CD4-positive, alpha-beta T cell treated with Interleukin-21 for 1 hour (primary cell): ENCODE measurements around the gene CIBAR2.

Experiments
- DNase-seq: peaks from one replicate; pipeline ENCODE4 v3.0.0-alpha.2; 2020

Gene CIBAR2

DNA sequence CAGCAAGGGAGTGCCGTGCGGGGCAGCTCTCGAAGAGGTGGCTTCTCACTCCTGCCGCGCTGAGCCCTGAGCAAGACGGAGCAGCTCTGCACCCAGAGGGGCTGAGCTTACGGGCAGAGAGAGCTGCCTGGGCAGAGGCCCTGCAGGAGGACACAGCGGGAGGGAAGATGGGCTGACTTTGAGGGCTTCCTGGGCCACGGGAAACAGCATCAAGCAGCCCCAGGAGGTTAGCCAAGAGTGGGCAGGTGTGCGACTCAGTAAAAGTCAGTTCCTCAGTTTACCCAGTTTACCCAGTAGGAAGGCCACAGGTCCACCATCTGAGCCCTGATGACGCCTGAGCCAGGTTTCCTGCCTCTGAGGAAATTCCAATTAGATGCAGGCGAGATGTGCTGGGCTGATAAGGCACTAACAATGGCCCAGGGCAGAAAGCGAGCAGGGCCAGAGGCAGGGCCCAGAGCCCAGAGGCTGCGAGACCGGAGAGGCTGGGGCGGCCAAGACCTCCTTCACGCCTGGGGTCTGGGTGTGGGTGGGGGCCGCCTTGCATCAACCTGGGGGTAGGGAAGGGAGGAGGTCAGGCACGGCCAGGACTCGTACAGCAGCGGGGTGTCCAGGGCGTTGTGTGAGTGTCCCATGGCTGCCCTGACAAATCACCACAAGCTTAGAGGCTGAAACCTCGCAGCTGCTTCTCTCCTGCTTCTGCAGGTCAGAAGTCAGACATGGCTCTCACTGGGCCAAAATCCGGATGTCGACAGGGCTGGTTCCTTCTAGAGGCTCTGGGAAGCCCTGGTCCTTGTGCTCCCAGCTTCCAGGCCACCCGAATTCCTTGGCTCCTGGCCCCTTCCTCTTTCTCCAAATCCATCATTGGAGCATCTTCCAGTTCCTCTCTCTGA lies 32.0 kb upstream of the CIBAR2 start:
- DNase-seq = no peak

DNA sequence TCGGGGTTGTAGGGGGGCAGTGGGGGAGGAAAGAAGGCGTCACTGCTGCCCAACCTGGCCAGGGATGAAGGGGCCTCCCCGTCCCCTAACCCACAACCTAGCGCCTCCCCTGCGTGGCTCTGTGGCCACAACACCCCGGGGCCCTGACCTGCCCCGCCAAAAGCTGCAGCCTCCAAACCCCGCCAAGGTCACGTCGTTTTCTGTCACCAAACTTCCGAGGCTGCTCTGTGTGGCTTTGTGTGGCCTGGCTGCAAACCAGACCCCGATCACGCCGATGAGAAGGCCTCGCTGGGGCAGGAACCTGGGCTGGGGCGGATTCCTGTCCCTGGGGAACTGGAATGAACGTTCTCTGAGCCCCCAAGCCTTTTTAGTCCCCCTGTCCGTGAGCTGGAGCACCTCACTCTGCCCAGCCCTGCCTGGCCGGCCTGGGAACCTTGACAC lies 30.5 kb upstream of the CIBAR2 start:
- DNase-seq = no peak

DNA sequence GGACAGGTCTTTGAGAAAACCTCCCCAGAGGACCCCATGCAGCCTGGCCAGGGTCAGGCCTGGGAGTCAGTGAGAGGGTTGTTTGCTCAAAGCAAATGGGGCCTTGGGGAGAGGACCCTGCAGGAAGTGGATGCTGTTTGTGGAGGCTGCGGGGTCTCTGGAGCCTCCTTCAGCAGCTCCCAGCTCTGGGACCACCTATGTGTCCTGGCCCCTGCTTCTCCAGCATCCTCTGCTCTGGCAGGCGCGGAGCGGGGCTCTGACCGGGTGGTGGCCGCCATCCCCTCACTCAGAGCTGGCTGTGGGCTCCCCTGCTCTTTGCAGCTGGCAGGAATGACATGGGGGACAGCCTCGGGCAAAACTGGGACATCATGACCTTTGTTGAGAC lies 29.8 kb upstream of the CIBAR2 start:
- DNase-seq = no peak

DNA sequence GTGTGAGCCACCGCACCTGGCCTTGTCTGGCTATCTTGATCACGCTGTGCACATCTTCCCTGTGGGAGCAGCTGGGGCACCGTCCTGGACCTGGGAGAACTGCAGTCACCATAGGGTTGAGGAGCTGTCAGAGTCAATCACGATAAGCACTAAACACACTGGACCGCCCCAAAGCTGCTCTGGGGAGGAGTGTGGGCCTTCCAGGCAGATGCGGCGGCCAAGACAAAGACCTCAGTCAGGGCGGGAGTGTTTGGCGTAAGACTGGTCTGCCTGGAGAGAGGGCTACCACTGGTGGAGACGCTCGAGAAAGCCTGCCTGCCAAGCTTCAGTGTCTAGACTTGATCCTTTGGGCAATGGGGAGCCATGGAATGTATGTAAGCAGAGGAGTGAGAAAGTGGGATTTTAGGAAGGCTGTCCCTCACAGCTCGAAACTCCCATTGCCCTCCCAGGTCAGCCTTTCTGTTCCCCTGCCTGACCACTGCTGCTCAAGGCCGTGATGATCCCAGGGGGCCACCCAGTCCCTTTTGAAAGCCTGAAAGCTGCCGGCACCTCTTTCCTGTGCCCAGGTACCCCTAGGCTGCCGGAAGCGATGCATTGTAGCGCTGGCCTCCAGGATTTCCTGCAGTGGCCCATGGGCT lies 29.3 kb upstream of the CIBAR2 start:
- no peak for DNase-seq

GRCh38 chr16:85140455-85141012 lies 28.3 kb upstream of the CIBAR2 start:
- no peak for DNase-seq

DNA sequence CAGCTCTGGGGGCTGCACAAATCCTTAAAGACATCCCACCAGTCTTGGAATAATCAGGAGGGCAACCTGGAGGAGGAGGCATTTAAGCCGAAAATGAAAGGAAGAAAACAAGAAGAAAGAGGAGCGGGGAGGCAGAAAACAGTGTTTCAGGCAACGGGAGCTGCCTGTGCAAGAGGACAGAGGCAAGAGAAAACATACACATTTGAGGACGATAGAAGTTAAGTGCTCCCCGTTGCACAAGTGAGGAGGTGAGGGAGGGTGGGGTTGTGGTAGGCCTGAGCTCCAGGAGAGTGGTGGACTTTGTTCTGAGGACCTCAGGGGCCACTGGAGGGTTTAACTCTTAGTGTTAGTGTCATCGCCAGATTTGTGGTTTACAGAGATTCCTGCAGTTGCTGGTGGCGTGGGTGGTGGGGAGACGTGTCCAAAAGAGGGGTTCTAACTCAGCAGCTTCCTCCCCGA lies 27.6 kb upstream of the CIBAR2 start:
- no peak for DNase-seq

DNA sequence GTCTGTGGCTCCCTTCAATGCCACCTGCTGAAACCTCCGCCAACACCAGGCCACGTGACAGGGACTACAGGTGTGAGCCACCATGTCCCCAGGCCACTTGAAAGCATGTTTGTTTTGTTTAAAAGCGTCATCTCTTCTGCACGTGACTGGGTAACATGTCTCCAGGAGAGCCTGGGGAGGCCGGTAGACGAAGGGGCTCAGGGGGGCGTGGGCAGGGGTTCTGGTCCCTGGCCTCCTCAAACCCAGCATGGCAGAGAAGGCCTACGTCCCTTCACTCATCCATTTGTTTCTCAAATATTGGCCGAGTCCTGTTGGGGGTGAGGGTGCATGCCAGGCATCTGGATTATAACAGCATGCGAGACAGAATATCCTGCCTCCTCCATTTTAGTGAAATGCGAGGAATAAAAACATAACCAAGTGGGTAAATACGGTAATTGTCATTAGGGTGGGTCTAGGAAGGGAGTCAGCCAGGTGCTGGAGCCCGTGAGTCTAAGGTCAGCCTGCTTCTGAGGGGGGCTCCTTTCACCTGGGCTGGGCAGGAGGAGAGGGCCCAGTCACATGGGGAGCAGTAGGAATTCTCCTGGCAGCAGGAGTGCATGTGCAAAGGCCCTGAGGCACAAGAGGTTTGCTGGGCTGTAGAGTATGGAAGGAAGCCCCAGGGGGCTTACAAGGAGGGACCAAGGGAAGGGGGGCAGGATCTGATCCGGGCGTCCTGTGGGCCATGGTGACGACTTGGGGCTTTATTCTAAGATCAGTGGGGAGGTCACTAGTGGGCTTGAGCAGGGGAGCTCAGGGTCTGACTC lies 26.8 kb upstream of the CIBAR2 start:
- DNase-seq = no peak

- no peak for DNase-seq
These were observed 26.0 kb upstream of the CIBAR2 start for GRCh38 chr16:85138073-85138824.

GRCh38 chr16:85137323-85138072 lies 25.2 kb upstream of the CIBAR2 start:
- DNase-seq = no peak

DNA sequence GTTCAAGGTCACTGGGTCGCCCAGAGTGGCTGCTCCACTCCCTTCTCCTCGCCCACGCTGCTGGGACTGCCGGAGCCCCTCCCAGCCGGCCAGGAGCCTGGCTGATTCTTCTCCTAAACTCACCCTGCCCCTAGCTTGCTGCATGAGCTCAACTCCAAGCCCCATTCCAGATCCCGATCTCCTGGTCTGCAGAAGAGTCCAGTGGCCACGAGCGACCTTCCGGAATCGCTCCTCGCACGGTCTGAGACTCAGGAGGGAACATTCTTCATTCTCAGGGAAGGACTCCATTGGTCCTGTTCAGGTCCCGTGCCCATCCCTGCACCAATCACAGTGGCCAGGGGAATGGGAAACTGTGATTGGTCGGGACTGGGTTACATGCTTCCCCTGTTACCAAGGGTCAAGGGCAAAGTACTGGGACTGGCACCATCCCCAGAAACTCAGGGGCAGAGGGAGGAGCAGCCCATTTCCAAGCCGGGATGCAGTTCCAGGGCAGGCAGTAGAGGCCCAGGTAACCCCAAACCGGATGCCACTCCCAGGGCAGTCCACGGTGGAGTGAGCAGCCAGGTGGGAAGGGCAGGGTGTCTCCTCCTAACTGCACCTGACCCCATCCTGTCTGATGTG lies 24.5 kb upstream of the CIBAR2 start:
- no peak for DNase-seq

- DNase-seq = no peak
These were observed 24.0 kb upstream of the CIBAR2 start for GRCh38 chr16:85136213-85136701.

DNA sequence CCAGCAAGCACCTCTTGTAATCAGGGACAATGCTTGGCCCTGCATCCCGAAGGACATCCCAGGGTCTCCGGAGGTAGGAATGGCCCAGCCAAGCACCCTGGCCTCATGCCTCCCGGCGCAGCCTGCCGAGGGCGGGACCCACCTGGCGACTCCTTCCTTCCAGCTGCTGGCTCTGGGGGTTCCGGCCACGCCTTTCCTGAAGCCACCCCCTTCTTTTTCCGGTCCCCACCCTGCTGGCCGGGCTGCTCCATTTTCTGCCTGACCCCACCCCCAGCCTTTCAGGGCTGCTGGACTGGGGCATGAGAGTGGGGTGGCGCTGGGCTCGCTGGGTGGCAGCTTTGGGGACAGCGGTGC lies 22.5 kb upstream of the CIBAR2 start:
- no peak for DNase-seq

DNA sequence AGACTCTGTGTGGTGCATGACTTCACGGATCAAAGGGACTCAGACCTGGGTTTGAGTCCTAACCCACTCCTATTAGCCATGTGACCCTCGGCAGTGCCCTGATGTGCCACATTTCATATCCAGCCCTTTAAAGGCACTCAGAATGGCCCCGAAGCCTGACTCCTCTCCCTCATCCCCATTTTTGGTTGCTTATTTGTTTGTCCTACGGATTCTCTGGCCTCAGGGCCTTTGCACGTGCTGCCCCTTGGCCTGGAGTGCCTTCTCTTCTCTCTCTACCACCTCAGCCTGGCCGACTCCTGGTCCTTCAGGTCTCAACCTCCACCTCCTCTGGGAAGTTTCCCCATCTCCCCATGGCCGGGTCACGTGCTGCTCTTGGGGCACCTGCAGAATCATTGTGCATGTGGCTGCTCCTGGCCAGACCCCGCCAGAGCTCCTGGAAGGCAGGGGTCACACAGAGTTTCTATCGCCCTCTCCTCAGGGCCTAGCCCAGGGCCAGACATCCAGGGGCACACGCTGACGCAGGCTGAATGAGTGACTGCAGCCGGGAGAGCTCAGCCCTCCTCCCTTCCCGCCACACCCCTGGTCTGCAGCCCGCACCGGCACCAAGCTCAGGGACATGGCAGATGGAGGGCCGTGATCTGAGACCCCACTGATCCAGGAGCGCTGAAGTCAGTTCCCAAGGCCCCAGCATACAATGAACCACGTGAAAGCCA lies 22.0 kb upstream of the CIBAR2 start:
- no peak for DNase-seq

GRCh38 chr16:85133290-85133599 lies 21.0 kb upstream of the CIBAR2 start:
- DNase-seq = no peak

DNA sequence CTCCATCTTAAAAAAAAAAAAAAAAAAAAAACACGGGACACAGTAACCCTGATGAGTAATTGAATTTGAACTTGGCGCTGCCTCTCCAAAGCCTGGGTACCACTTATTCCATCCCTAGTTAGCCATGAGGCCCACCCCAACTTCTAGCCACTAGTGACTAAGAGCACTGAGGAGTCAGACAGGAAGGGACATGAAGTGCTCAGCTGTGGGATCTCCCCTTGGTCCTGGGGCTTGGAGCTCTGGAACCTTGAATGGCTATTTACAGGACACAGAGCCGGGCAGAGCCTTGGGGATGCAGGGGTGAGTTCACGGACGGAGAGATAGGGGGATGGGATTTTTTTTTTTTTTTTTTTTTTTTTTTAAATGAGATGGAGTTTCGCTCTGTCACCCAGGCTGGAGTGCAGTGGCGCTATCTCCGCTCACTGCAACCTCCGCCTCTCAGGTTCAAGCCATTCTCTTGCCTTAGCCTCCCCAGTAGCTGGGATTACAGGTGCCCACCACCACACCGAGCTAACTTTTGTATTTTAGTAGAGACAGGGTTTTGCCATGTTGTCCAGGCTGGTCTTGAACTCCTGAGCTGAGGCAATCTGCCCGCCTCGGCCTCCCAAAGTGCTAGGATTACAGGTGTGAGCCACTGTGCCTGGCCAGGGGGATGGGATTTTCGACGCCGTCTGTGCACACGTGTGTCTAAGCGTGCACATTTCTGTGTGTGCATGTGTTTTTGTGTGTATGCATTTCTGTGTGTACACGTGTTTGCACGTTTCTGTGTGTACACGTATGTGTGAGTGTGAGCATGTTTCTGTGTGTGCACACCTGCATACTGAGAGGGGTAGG lies 20.4 kb upstream of the CIBAR2 start:
- DNase-seq = no peak

DNA sequence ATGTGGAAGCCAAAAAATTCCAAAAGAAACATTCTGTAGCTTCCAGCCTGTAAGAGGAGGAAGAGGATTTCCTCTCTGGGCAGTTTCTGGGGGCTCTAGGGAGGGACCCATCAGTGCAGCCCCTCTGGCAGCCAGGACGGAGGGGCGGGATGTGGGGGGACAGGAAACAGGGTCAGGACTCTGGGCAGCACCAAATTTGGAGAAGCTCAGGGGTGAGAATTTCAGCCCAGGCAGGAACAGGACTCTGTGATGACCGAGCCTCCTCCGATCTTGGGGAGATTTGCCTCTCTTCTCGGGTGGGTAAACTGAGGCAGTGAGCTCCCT lies 18.4 kb upstream of the CIBAR2 start:
- DNase-seq = no peak

DNA sequence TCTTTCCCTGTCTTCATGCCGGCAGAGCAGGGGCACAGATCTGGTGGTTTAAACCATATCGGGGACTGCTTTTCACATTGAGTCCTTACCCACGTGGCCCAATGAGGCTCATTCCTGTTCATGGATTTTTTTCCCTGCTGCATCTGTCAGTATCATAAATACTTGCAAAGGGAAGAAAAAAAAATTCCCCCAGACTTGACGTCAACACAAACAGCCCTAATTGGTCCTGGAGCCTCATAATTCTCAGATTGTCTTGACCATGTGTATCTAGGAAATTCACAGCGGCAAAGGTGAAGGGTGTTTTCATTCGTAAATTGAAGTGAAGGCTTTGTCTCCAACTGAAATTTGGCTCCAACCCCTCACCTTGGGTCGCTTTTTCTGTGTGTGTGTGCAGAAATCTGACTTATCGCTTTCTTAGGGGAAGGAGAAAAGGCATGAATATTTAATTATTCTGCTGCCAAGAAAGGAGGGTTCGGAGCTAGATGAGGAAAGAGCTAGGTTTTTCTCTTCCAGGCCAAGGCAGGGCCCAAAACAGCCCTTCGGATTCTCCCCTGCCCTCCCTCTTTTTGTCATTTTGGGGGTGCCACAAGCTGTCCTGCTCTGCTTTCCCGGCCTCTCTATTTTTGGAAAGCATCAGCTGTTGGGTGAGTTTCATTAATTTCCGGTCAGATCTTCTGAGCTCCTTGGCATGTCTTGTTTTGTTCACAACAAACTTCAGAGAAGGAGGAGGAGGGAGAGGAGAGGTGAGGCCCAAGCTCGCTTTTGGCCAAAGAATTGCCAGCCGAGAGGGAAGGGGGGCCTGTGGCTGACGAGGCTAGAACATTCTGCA lies 17.8 kb upstream of the CIBAR2 start:
- no peak for DNase-seq

GRCh38 chr16:85128079-85128837 lies 16.0 kb upstream of the CIBAR2 start:
- no peak for DNase-seq
